GM20000 (cell line): Measurements from ENCODE around the gene PTRH1.

Experiments used
- DNase-seq: peaks from one replicate; pipeline ENCODE4 v3.0.0; 2012; ENCODE audit warnings: low spot score
- TF ChIP-seq, protein P1 (sequence below): IDR thresholded peaks from 2 replicates; pipeline ENCODE4 v1.5.1; 2012; ENCODE audit warnings: mild to moderate bottlenecking, control low read depth; ENCODE audit errors: extremely low read depth, missing control alignments

Gene PTRH1

DNA sequence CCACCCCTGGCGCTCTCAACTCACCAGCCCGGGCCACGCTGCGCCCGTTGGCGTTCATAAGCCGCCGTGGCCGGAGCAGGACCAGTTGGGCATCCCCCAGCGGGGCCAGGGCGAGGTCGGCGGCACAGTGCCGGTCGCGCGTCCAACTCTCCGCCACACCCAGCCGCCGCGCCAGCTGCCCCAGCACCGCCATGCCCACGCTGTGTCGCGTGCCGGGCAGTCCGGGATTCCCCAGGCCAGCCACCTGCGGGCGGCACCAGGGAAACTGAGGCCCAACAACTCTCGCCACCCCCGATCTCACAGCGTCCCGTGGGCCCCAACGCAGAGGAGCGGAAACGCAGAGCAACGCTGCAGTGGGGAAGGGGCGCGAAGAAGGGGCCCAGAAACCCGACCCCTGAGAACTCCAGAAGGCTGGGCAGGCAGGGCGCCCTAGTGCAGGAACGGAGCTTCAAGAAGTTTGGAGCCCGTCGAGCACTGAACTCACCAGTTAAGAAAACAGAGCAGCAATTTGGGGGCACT is 453 bp downstream of the PTRH1 start:
- TF ChIP-seq, protein P1, sequence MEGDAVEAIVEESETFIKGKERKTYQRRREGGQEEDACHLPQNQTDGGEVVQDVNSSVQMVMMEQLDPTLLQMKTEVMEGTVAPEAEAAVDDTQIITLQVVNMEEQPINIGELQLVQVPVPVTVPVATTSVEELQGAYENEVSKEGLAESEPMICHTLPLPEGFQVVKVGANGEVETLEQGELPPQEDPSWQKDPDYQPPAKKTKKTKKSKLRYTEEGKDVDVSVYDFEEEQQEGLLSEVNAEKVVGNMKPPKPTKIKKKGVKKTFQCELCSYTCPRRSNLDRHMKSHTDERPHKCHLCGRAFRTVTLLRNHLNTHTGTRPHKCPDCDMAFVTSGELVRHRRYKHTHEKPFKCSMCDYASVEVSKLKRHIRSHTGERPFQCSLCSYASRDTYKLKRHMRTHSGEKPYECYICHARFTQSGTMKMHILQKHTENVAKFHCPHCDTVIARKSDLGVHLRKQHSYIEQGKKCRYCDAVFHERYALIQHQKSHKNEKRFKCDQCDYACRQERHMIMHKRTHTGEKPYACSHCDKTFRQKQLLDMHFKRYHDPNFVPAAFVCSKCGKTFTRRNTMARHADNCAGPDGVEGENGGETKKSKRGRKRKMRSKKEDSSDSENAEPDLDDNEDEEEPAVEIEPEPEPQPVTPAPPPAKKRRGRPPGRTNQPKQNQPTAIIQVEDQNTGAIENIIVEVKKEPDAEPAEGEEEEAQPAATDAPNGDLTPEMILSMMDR = no peak
- peak; percentile 58 for DNase-seq

GRCh38 chr9:127714020-127714750 is 1.3 kb downstream of the PTRH1 start:
- DNase-seq = no peak
- TF ChIP-seq, protein P1 = no peak

- TF ChIP-seq, protein P1 = no peak
- DNase-seq = no peak
These were observed 2.6 kb downstream of the PTRH1 start for GRCh38 chr9:127712867-127713266.

DNA sequence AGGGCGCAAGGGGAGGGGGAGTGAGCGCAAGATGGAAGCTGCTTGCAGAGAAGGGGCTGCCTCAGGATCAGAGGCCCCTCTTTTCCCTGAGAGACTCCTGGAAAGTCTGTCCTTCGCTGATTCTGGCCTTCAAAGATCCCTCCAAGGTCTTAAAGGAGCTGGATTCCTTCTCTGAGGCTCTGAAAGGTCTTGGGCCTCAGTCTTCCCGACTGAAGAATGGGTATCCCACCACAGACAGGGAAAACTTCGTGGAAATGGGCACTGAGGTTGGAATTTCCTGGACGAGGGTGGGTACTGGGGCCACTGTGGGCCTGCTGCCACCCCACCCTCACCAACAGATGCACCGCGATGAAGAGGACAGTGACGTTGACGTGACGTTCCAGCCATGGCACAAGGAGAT is 3.1 kb downstream of the PTRH1 start:
- TF ChIP-seq, protein P1 = no peak
- no peak for DNase-seq

GRCh38 chr9:127711831-127712274 is 3.6 kb downstream of the PTRH1 start:
- DNase-seq = no peak

GRCh38 chr9:127711226-127711701 is 4.2 kb downstream of the PTRH1 start:
- DNase-seq = no peak
- TF ChIP-seq, protein P1 = no peak

More at GRCh38 chr9:127711831-127712274, 3.6 kb downstream of the PTRH1 start:
- TF ChIP-seq, protein P1 = no peak

DNA sequence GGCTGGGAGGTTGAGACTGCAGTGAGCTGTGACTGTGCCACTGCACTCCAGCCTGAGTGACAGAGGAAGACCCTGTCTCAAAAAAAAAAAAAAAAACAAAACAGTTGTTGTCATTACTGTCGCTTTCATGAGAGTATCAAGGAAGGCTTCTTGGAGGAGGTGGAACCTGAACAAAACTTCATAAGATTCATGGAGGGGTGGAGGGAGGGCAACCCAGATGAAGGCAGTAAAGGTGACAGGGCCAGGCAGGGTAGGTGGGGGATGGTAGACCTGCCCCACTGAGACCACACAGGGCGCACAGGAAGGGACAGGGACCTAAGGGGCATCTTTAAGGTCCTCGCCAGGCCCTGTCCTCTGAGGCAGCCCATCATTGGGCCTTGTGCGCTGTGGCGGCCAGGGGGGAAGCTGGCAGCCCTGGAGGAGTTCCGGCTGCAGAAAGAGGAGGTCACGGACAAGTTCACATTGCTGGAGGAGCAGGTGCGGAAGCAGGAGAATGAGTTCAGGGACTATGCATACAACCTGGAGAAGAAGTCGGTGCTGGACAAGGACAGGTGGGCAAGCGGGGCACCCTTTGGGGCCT is 5.2 kb downstream of the PTRH1 start:
- TF ChIP-seq, protein P1 = no peak

More for the DNA sequence above, 5.2 kb downstream of the PTRH1 start:
- DNase-seq = no peak
